Measurements from ENCODE around the gene IGSF22.

IGSF22 gene

DNA sequence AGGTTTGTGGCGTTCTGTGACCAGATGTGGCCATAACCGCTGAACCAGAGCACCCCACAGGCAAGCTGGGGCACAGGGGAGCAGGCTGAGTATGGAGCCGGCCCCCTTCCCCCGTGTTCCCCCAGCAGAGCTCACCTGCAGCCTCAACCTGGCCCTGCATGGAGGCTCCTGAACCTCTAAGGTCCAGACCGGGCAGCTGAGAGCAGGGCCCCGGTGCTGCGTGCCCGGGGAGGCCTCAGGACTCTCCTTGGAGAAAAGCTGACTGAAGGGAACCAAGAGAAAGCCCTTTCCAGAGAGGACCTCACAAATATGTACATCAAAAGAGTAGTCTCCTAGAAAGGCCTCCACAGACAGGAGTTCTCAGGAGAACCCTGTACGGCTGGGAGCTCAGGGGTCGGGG lies 17.4 kb upstream of the IGSF22 start:
- no peak for DNase-seq

- no peak for DNase-seq
These were observed 15.8 kb upstream of the IGSF22 start for GRCh38 chr11:18741783-18742182.

GRCh38 chr11:18739685-18740084 lies 13.7 kb upstream of the IGSF22 start:
- DNase-seq = no peak

DNA sequence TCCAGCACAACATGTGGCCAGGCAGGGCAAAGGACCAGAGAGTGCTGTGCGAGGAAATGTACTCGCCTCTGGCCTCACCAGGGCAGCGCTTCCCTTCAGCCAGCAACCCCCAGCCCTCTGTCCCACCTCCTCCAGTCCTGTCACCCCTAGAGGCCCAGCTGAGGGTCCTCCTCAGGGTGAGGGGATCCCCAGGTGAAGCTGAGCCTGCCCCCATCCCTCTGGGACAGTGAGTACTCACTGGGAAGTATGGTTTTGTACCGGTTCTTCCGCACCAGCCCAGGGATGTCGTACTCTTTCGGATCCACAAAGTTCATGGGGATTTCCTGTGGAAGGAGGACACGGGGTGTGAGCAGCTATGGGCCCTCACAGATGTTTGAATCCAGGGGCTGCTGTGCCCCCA lies 11.7 kb upstream of the IGSF22 start:
- no peak for DNase-seq

- DNase-seq = no peak
These were observed 10.7 kb upstream of the IGSF22 start for GRCh38 chr11:18736590-18737148.

- DNase-seq = no peak
These were observed 7.2 kb upstream of the IGSF22 start for GRCh38 chr11:18733202-18733601.

DNA sequence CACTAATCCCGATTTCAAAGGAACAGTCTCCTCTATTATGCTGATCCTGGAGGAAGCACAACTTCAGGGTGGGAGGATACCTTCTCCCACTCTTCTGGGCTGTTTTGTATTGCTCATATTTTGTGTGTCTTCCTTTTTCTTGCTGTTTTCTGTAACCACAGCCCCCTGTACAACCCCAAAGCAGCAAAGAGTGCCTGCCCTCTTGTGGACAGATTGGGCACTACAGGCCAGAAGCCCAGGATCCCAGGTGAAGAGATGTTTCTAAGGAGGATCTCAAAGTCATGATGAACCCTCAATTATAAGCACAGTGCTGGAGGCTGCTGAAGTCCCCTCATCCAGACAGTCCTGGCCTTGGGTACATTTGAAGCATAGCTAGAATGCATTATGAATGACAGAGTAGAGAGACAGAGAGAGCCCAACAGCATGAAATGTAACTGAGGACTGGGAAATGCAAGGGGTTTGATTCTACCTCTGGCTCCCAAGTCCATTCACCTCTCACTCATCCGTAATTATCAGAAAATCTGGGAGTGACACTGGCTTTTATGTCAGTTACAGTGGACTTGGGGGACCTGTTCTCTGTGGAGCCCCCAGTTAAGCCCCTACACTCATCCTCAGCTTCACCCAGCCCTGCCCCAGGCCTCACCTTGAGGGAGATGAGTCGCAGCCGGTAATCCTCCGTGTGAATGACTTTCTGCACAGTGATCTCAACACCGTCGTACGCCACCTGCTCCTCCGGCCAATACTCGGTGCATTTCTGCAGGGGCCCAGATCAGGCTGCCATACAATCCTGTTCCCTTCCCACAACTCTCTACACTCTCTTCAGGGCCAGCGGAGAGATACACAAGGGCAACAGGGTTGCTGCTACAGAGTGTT lies 6.2 kb upstream of the IGSF22 start:
- DNase-seq = peak; percentile 6

DNA sequence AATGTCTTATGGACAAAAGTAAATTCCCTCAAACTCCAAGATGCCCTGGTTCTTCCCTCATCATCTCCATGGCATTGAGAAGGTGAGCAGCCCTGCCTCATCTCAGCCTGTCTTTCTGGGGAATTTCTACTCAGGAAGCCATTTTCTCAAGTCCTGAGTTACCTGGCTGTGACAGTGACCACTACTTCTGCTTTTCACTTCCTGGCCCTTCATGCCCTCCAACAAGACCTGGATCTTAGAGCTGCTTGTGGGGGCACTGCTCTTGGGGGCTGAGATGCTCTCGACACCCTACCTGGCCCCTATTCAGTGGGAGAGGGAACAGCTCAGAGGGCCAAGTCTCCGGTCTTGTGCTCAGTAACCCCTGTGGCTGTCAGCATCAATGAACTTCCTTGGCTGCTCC lies 5.5 kb upstream of the IGSF22 start:
- DNase-seq = no peak

GRCh38 chr11:18730020-18730419 lies 4.0 kb upstream of the IGSF22 start:
- DNase-seq = no peak

DNA sequence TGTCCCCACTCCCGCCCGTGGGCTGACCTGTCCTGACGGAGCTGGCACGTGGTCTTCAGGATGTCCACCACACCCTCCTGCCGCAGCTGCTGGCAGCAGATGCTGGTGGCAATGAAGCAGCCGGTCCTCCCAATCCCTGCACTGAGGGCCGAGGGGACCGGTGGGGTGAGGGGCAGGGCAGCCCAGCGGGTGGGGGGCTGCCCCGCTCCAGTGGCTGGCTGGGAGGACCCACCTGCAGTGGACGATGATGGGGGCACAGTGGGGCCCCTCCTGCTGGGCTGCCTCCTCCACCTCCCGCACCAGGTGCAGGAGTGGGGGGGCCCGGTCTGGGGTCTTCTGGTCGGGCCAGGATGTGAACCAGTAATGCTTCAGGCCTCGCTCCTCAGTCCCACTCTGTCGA lies 3.4 kb upstream of the IGSF22 start:
- no peak for DNase-seq

DNA sequence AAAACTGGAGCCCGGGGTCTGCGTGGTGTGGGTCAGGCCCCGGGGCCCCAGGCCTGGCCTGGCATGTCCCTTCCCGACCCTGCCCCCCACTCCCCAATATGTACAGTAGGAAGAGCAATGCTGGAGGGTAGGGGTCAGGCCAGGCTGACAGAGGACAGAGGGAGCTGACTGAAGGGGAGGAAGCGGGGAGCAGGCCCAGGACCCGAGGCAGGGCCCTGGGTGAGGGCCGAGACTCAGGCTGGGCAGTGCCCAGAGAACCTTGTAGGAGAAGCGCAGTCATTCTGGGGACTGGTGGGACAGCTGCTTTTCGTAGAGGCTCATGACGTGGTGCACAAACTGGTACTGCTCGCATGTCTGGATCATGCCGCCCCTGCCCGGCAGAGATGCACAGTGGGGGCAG lies 2.7 kb upstream of the IGSF22 start:
- no peak for DNase-seq

DNA sequence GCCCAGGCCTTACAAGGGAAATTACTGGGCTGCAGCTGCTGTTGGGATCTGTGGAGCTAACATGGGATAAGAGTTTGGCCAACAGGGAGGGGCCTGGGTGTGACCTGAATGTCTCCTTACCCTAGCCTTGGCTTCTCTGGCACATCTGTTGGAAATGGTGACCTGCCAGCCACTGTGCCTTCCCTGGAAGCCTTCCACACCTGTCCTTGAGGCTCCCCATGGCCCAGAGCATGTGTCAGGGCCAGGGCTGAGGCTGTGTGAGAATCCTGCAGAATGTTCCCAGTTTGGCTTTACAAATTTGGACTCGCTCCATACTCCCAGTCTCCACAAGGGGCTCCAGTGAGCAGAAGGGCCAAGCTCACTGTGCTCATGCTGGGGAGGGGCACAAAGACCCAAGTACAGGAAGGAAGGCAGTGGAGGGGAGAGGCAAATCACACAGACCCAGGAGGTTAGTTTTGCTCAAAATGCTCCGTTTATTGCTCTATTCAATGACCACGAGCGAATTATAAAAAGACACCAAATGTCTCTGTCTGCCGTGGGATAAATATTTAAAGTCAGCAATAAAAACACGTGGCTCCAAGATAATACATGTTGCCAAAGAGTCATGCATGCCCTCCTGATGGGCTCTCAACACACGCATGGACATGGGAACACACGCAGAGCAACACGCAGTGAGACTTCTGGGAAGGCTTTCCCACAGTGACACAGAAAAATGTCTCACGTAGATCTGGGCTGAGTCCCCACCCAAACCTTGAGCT lies 1.7 kb upstream of the IGSF22 start:
- no peak for DNase-seq

DNA sequence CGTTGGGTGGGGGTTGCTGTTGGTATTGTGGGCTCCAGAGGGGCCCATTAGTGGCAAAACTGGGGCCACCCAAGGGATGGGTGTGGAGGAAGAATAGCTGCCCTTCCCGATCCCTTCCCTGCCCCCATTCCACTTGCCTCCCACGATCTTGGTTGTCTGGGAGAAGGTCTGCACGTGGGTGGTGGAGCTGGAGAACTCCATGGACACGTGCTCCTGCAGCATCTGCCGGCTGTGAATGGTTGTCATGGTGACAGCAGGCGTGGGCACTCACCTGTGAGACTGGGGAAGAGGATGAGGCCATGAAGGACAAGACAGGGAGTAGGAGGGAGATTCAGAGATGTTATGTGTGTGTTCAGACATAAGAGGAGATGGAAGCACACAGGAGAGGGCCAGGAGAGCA lies 2.0 kb downstream of the IGSF22 start:
- no peak for DNase-seq

DNA sequence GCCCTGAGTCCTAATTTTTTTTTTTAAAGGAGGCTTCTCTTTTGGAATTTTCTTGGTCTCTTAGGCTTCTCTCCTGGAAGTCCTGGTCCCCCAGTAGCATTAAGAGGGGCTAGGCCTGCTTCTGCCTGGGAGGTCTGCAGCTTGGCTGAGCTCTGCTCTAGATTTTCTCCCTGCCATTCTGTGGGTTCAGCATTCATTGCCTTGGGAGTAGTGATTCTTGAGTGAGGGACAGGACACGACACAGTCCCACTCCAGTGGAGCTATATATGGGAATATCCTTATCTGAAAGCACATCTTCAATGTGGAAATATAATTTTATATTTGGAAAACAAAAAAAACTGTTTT lies 3.7 kb downstream of the IGSF22 start:
- DNase-seq = no peak

GRCh38 chr11:18721561-18722292 lies 4.3 kb downstream of the IGSF22 start:
- DNase-seq = no peak

DNA sequence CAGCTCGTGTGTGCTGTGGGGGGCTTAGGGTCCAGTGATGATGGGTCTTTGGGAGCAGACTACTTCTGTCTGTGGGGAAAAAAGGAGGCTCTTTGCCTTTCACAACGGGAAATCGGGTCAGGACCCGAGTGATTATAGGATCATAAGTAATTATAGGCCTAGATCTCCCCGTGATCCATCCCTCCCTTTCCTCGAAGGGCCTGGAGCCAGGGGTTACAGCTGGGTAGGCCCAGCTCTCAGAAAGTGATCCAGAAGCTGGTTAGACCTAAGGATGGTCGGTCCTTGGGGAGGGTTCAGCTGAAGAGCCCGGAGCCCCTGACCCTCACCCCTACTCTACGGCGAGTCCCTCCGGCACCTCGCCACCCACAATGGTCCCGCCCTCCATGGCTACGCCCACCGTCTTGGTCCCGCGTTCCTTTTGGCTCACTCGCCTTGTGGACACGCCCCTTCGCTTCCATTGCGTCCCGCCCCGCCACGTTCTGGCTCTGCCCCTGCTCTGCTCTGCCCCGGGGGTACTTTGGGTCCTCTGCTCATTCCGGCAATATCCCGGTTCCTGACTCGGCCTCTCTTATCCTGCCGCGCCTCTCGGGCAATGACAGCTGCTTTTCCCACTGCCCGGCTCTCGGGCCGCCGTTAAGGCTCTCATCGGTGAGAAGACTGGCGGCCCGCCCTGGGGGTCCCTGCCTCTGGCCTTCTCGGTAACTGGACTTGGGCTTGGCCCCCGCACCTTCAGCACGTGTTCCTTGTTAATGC lies 5.0 kb downstream of the IGSF22 start:
- DNase-seq = peak; percentile 4

DNA sequence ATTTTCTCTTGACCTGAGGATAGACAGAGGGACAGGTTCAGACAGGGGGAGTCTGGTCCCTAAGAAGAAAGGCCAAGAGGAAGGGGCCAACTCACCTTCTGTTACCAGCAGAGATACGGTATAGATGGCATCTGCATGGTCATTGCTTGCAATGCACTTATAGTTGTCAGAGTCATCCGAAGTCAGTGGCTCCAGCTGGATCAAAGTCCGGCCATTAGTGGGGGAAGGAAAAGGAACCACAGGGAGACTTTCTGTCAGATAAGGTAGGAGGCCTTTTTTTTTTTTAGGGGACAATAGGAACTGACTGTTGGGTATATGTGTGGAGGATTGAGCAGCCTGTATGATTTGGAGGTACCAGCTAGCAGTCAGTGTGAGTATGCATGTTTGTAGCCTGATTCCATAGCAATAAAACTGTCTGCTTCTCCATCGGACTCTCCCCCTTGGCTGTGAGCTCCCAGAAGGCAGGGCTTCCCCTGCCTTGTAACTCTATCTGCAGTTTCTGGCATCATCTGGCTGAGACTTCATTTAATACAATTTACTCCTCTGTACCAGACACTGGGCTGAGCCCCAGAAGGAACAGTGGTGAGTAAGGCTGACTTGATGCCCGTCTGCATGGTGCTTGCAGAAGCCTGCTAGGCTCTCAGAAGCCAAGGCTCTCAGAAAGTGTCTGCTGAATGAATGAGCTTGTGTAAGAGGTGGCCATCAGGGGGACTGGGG lies 5.7 kb downstream of the IGSF22 start:
- DNase-seq = no peak

- no peak for DNase-seq
These were observed 10.5 kb downstream of the IGSF22 start for GRCh38 chr11:18715476-18715875.

GRCh38 chr11:18714443-18714780 lies 11.6 kb downstream of the IGSF22 start:
- DNase-seq = no peak

GRCh38 chr11:18713646-18714442 lies 12.1 kb downstream of the IGSF22 start:
- no peak for DNase-seq

DNA sequence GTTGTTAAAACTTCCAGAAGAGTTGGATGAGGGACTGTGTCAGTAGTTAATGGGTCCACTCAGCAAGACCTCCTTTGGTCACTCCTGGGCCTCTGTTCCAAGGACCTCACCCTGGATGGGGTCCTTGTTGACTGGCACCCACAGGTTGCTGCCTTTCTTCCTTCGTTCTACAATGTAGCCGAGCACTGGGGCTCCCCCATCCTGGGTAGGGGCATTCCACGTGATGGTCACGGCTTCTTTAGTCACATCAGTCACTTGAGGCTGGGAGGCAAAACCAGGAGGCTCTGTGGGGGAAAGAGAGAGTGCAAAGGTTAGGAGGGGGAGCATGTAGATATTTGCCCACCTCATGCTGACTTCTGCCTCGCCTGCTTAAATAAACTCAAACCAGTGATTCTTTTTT lies 15.4 kb downstream of the IGSF22 start:
- no peak for DNase-seq

Data from NCI-H2029 treated with DMSO at 0.1 percent for 48 hours (cell line).